Mesenchymal stem cell (in vitro differentiated cells and primary cell): ENCODE measurements around the gene PCDHA8.

Source experiments
- DNase-seq: peaks from one replicate; pipeline ENCODE4 v3.0.0-alpha.2; 2013
- H2AFZ ChIP-seq: one replicate; pipeline ENCODE4 v1.6.1; 2013; ENCODE audit warnings: low read depth, mild to moderate bottlenecking, control low read depth, inconsistent platforms, low read length, moderate library complexity
- H2AK5ac ChIP-seq: 2 replicates; pipeline ENCODE4 v1.6.1; 2013; ENCODE audit warnings: low read length, moderate library complexity, mild to moderate bottlenecking, inconsistent platforms; ENCODE audit not compliant: severe bottlenecking
- H2BK120ac ChIP-seq: one replicate; pipeline ENCODE4 v1.6.1; 2013; ENCODE audit warnings: low read depth, mild to moderate bottlenecking, inconsistent platforms, low read length, moderate library complexity
- H2BK12ac ChIP-seq, 2 experiments: one replicate each; pipeline ENCODE4 v1.6.1; 2013; ENCODE audit warnings: inconsistent platforms in 2 of 2, low read length in 2 of 2, mild to moderate bottlenecking in 2 of 2, moderate library complexity in 2 of 2, control low read depth in 1 of 2
- H2BK15ac ChIP-seq: one replicate; pipeline ENCODE4 v1.6.1; 2013; ENCODE audit warnings: mild to moderate bottlenecking, low read depth, inconsistent platforms; ENCODE audit not compliant: poor library complexity, severe bottlenecking
- H2BK5ac ChIP-seq: 2 replicates; pipeline ENCODE4 v1.6.1; 2013; ENCODE audit warnings: low read depth, mild to moderate bottlenecking, low read length, control low read depth, inconsistent platforms; ENCODE audit not compliant: poor library complexity, severe bottlenecking
- H3K14ac ChIP-seq, 2 experiments: one replicate each; pipeline ENCODE4 v1.6.1; 2013; ENCODE audit warnings: inconsistent platforms in 2 of 2, low read length in 2 of 2, control low read depth in 1 of 2, mild to moderate bottlenecking in 1 of 2, moderate library complexity in 1 of 2
- H3K18ac ChIP-seq, 2 experiments: one replicate each; pipeline ENCODE4 v1.6.1; 2013; ENCODE audit warnings: inconsistent platforms in 2 of 2, low read length in 2 of 2, control low read depth in 1 of 2, low read depth in 1 of 2, mild to moderate bottlenecking in 1 of 2
- H3K23ac ChIP-seq, 2 experiments: one replicate each; pipeline ENCODE4 v1.6.1; 2013; ENCODE audit warnings: inconsistent platforms in 2 of 2, low read length in 2 of 2, mild to moderate bottlenecking in 2 of 2, moderate library complexity in 2 of 2, control low read depth in 1 of 2
- H3K27ac ChIP-seq: 2 replicates; pipeline ENCODE4 v1.5.1; 2013; ENCODE audit warnings: mild to moderate bottlenecking, moderate library complexity, low read length, control low read depth, inconsistent platforms; ENCODE audit not compliant: poor library complexity, severe bottlenecking
- H3K27me3 ChIP-seq, 2 experiments: 2 replicates each; pipeline versions ENCODE4 v1.6.1 to v1.7.0; 2013; ENCODE audit warnings: low read length in 2 of 2, mild to moderate bottlenecking in 2 of 2, moderate library complexity in 2 of 2, control low read depth in 1 of 2, inconsistent platforms in 1 of 2; ENCODE audit not compliant: control insufficient read depth in 1 of 2, insufficient read depth in 1 of 2
- H3K36me3 ChIP-seq, 2 experiments: 2 replicates each; pipeline versions ENCODE4 v1.6.1 to v1.7.0; 2013; ENCODE audit warnings: low read length in 2 of 2, control low read depth in 1 of 2, inconsistent platforms in 1 of 2, low read depth in 1 of 2, mild to moderate bottlenecking in 1 of 2; ENCODE audit not compliant: insufficient read depth in 2 of 2, control insufficient read depth in 1 of 2
- H3K4ac ChIP-seq, 2 experiments: one replicate each; pipeline ENCODE4 v1.6.1; 2013; ENCODE audit warnings: inconsistent platforms in 2 of 2, low read length in 2 of 2, mild to moderate bottlenecking in 2 of 2, moderate library complexity in 2 of 2, control low read depth in 1 of 2, low read depth in 1 of 2
- H3K4me1 ChIP-seq: 2 replicates; pipeline ENCODE4 v1.6.1; 2013; ENCODE audit warnings: low read depth, low read length, control low read depth; ENCODE audit not compliant: control insufficient read depth, insufficient read depth
- H3K4me2 ChIP-seq: 2 replicates; pipeline ENCODE4 v1.6.1; 2013; ENCODE audit warnings: low read length, mild to moderate bottlenecking, inconsistent platforms; ENCODE audit not compliant: poor library complexity, severe bottlenecking
- H3K4me3 ChIP-seq, 2 experiments: 2 replicates each; pipeline versions ENCODE4 v1.5.1 to v1.7.0; 2013; ENCODE audit warnings: low read length in 2 of 2, mild to moderate bottlenecking in 2 of 2, control low read depth in 1 of 2, low read depth in 1 of 2; ENCODE audit not compliant: insufficient read depth in 1 of 2
- H3K79me1 ChIP-seq: replicated peaks from 2 replicates; pipeline ENCODE4 v1.6.1; 2013; ENCODE audit warnings: mild to moderate bottlenecking, control low read depth, low read length, inconsistent platforms; ENCODE audit not compliant: poor library complexity, severe bottlenecking
- H3K9ac ChIP-seq: 2 replicates; pipeline ENCODE4 v1.7.0; 2013; ENCODE audit warnings: mild to moderate bottlenecking, low read length, moderate library complexity
- H3K9me3 ChIP-seq: 2 replicates; pipeline ENCODE4 v1.7.0; 2013; ENCODE audit warnings: mild to moderate bottlenecking, low read length; ENCODE audit not compliant: control insufficient read depth
- H4K8ac ChIP-seq: one replicate; pipeline ENCODE4 v1.6.1; 2013; ENCODE audit warnings: inconsistent platforms, mild to moderate bottlenecking, low read length, moderate library complexity
- H4K91ac ChIP-seq: one replicate; pipeline ENCODE4 v1.6.1; 2013; ENCODE audit warnings: mild to moderate bottlenecking, low read length, inconsistent platforms
- WGBS: methylation state at CpG from one replicate; pipeline ENCODE4 v1.1.7; 2013; ENCODE audit warnings: mixed read lengths; 5-methylcytosine and 5-hydroxymethylcytosine counted together

Gene PCDHA8

GRCh38 chr5:140877262-140877581 is 36.2 kb downstream of the PCDHA8 start:
- Histone ChIP-seq H2BK15ac (no peak overlapping the region), H3K9ac (no peak overlapping the region)

GRCh38 chr5:140881889-140882590 is 41.1 kb downstream of the PCDHA8 start, which contains the start of gene PCDHA13:
Gene PCDHA13, plus strand, starts transcription at chr5:140882124. Its CDS starts 145 bp downstream, at chr5:140882269.
- Histone ChIP-seq H2AFZ (peak within 1 kb of the TSS; percentile 3), H3K4me1 (peaks cover 5% of the 10 kb centered on the region), H4K91ac (no peak within 1 kb of the TSS), H3K27ac (no peak within 1 kb of the TSS), H3K27me3 (no peaks in the 10 kb centered on the region), H3K23ac (no peak within 1 kb of the TSS), H3K4ac (no peak within 1 kb of the TSS), H2BK5ac (no peak within 1 kb of the TSS), H3K79me1 (peaks cover 3% of the 10 kb centered on the region), H3K4me3 (peak within 1 kb of the TSS in 1 of 2 experiments; percentile 39), H4K8ac (no peak within 1 kb of the TSS), H3K18ac (no peak within 1 kb of the TSS), H2BK12ac (no peak within 1 kb of the TSS), H3K36me3 (peaks cover 0 to 25% of the 10 kb centered on the region in 2 experiments), H2BK15ac (no peak within 1 kb of the TSS), H3K9me3 (peaks cover 38% of the 10 kb centered on the region), H3K9ac (no peak within 1 kb of the TSS), H2AK5ac (no peak within 1 kb of the TSS), H2BK120ac (no peak within 1 kb of the TSS), H3K14ac (no peak within 1 kb of the TSS), H3K4me2 (no peak within 1 kb of the TSS)
- peak; percentile 50 for DNase-seq
- 69% methylated on average over 29 of the region's 35 CpGs for WGBS

More at GRCh38 chr5:140877262-140877581, 36.2 kb downstream of the PCDHA8 start:
- Histone ChIP-seq H2BK120ac (no peak overlapping the region), H4K91ac (peak overlapping the region; percentile 15), H3K79me1 (peaks cover 3% of the 10 kb centered on the region), H3K4me3 (no peak overlapping the region), H4K8ac (no peak overlapping the region), H2BK12ac (no peak overlapping the region), H3K23ac (no peak overlapping the region), H2AFZ (no peak overlapping the region), H3K14ac (no peak overlapping the region), H3K9me3 (peaks cover 50% of the 10 kb centered on the region), H2AK5ac (no peak overlapping the region), H3K4me1 (peaks cover 8% of the 10 kb centered on the region), H3K4ac (no peak overlapping the region), H3K18ac (no peak overlapping the region), H3K36me3 (peaks cover 0 to 15% of the 10 kb centered on the region in 2 experiments), H3K27me3 (no peaks in the 10 kb centered on the region), H2BK5ac (no peak overlapping the region), H3K4me2 (no peak overlapping the region), H3K27ac (no peak overlapping the region)
- WGBS: 96% methylated on average over 37 of the region's 37 CpGs
- DNase-seq: no peak

- no peak overlapping the region for H4K8ac ChIP-seq
- no peak overlapping the region for H2AFZ ChIP-seq
- no peak overlapping the region for H3K9ac ChIP-seq
- H3K23ac ChIP-seq: no peak overlapping the region
- H3K4me1 ChIP-seq: peaks cover under 1% of the 10 kb centered on the region
- no peak overlapping the region for H2BK120ac ChIP-seq
- no peak overlapping the region for H2BK15ac ChIP-seq
- H4K91ac ChIP-seq: no peak overlapping the region
- H3K79me1 ChIP-seq: peaks cover under 1% of the 10 kb centered on the region
- no peak overlapping the region for H3K4me2 ChIP-seq
- H3K9me3 ChIP-seq: peaks cover 42% of the 10 kb centered on the region
- no peak overlapping the region for H2BK12ac ChIP-seq
- DNase-seq: peak; percentile 15
- no peaks in the 10 kb centered on the region for H3K27me3 ChIP-seq
- WGBS: 59% methylated on average over 12 of the region's 12 CpGs
- H3K4me3 ChIP-seq: peak overlapping the region in 1 of 2 experiments; percentile 39
- H3K18ac ChIP-seq: no peak overlapping the region
- no peak overlapping the region for H2AK5ac ChIP-seq
- H3K36me3 ChIP-seq: peaks cover 0 to 20% of the 10 kb centered on the region in 2 experiments
- no peak overlapping the region for H3K14ac ChIP-seq
- no peak overlapping the region for H3K4ac ChIP-seq
- H2BK5ac ChIP-seq: no peak overlapping the region
- H3K27ac ChIP-seq: no peak overlapping the region
Observed at GRCh38 chr5:140882591-140882899, 41.6 kb downstream of the PCDHA8 start.

- H3K27me3 ChIP-seq: no peaks in the 10 kb centered on the region
- peak overlapping the region in 1 of 2 experiments; percentile 65 for H3K14ac ChIP-seq
- no peak overlapping the region for H3K9ac ChIP-seq
- no peak overlapping the region for H4K8ac ChIP-seq
- no peaks in the 10 kb centered on the region for H3K79me1 ChIP-seq
- no peak overlapping the region for H2AK5ac ChIP-seq
- H3K23ac ChIP-seq: no peak overlapping the region
- no peak overlapping the region for H3K18ac ChIP-seq
- no peak overlapping the region for H3K4me3 ChIP-seq
- 99% methylated on average over 40 of the region's 41 CpGs for WGBS
- no peaks in the 10 kb centered on the region for H3K4me1 ChIP-seq
- H2BK12ac ChIP-seq: no peak overlapping the region
- no peak overlapping the region for H3K27ac ChIP-seq
- no peak overlapping the region for H3K4ac ChIP-seq
- DNase-seq: no peak
- peaks cover 47% of the 10 kb centered on the region for H3K9me3 ChIP-seq
- no peak overlapping the region for H4K91ac ChIP-seq
- H2AFZ ChIP-seq: no peak overlapping the region
- H3K4me2 ChIP-seq: no peak overlapping the region
- H3K36me3 ChIP-seq: peaks cover 0 to 19% of the 10 kb centered on the region in 2 experiments
- H2BK5ac ChIP-seq: no peak overlapping the region
- no peak overlapping the region for H2BK15ac ChIP-seq
- H2BK120ac ChIP-seq: no peak overlapping the region
Observed at GRCh38 chr5:140883373-140883772, 42.4 kb downstream of the PCDHA8 start.
